GM21786 (cell line): ENCODE results near the gene SCMH1.

Source experiments
- ATAC-seq: cut with Tn5 transposase; IDR thresholded peaks from one replicate; pipeline ENCODE4 v1.9.1; 2021; ENCODE audit not compliant: unreplicated experiment

The SCMH1 gene

GRCh38 chr1:40980068-40980452 lies 262.0 kb downstream of the SCMH1 start:
- ATAC-seq: peak; percentile 9

GRCh38 chr1:40979241-40980067 lies 262.7 kb downstream of the SCMH1 start, which contains the start of gene CTPS1:
TSS of gene CTPS1 (plus strand) at chr1:40979696. CDS start at chr1:40983291, 3,595 bp downstream.
- peak; percentile 85 for ATAC-seq

DNA sequence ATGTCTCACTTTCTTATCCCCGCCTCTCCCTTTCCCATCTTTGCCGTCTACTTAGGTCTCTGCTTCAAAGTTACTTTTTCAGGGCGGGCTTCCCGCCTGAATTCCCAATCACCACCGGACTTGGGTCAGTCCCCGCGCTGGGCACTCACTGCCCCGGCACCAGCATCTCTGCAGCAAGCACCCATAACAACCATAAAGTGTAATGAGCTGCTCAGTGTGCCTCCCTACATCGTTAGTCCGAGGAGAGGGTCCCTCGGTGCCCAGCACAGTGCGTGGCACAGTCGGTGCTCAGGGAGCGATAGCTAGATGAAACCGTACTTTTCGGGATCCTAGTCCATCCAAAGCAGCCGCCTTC lies 263.2 kb downstream of the SCMH1 start:
- ATAC-seq: no peak

GRCh38 chr1:40977716-40978115 lies 264.4 kb downstream of the SCMH1 start:
- ATAC-seq: no peak
